ENCODE data around the gene PDIA2.

The PDIA2 gene

GRCh38 chr16:280552-280951, 2.4 kb upstream of the PDIA2 start, which contains the start of gene ARHGDIG:
TSS of gene ARHGDIG (plus strand) at chr16:280591. CDS start at chr16:280681, 90 bp downstream.
- ATAC-seq = 0 out of 3 replicates have a peak, but pooled peaks have one; percentile 8
- TF ChIP-seq GLIS3 (CRISPR knock-in tag; IDR thresholded peaks at IDR 0.05) (no peak), BACH2 (CRISPR knock-in tag; IDR thresholded peaks at IDR 0.05; ENCODE audit: borderline replicate concordance) (no peak), RARB (CRISPR knock-in tag; IDR thresholded peaks at IDR 0.05) (no peak), ZNF565 (CRISPR knock-in tag; conservative IDR thresholded peaks at IDR 0.05; ENCODE audit: low read depth) (no peak), CSDC2 (CRISPR knock-in tag; IDR thresholded peaks at IDR 0.05) (no peak), CREB5 (CRISPR knock-in tag; IDR thresholded peaks at IDR 0.05; ENCODE audit: low read depth) (no peak)

- no peak for TF ChIP-seq ESRRG (CRISPR knock-in tag; IDR thresholded peaks at IDR 0.05)
- no peak for TF ChIP-seq ZFP3 (CRISPR knock-in tag; IDR thresholded peaks at IDR 0.05)
- TF ChIP-seq TSHZ2 (CRISPR knock-in tag; IDR thresholded peaks at IDR 0.05) = no peak
- no peak for TF ChIP-seq ZNF8 (CRISPR knock-in tag; IDR thresholded peaks at IDR 0.05)
- no peak for TF ChIP-seq POU6F1 (CRISPR knock-in tag; IDR thresholded peaks at IDR 0.05; ENCODE audit: borderline replicate concordance, low read depth)
- no peak for TF ChIP-seq CSDC2 (CRISPR knock-in tag; IDR thresholded peaks at IDR 0.05)
- TF ChIP-seq TCF4 (CRISPR knock-in tag; IDR thresholded peaks at IDR 0.05; ENCODE audit: borderline replicate concordance) = no peak
- ATAC-seq = no peak; the same call in 2 of the 3 replicates
Measured at GRCh38 chr16:280991-281659, 1.8 kb upstream of the PDIA2 start.

GRCh38 chr16:281660-282255, 1.2 kb upstream of the PDIA2 start:
- ATAC-seq = no peak; the same call in 2 of the 3 replicates
- TF ChIP-seq CSDC2 (CRISPR knock-in tag; IDR thresholded peaks at IDR 0.05) (no peak), SNAI2 (CRISPR knock-in tag; IDR thresholded peaks at IDR 0.05) (no peak), OSR1 (CRISPR knock-in tag; IDR thresholded peaks at IDR 0.05) (no peak)

- no peak for ATAC-seq
- TF ChIP-seq OSR1 (CRISPR knock-in tag; IDR thresholded peaks at IDR 0.05) (no peak), BACH2 (CRISPR knock-in tag; IDR thresholded peaks at IDR 0.05; ENCODE audit: borderline replicate concordance) (no peak), GLIS3 (CRISPR knock-in tag; IDR thresholded peaks at IDR 0.05) (no peak), ZNF8 (CRISPR knock-in tag; IDR thresholded peaks at IDR 0.05) (no peak), RARB (CRISPR knock-in tag; IDR thresholded peaks at IDR 0.05) (no peak), ESRRG (CRISPR knock-in tag; IDR thresholded peaks at IDR 0.05) (no peak), TOX (CRISPR knock-in tag; IDR thresholded peaks at IDR 0.05; ENCODE audit: borderline replicate concordance) (no peak), CSDC2 (CRISPR knock-in tag; IDR thresholded peaks at IDR 0.05) (no peak), SNAI2 (CRISPR knock-in tag; IDR thresholded peaks at IDR 0.05) (no peak)
Measured at GRCh38 chr16:282491-282890, 473 bp upstream of the PDIA2 start.

GRCh38 chr16:284204-285120, 1.5 kb downstream of the PDIA2 start:
- no peak for ATAC-seq
- no peak for TF ChIP-seq ZNF8 (CRISPR knock-in tag; IDR thresholded peaks at IDR 0.05)
- TF ChIP-seq ESRRG (CRISPR knock-in tag; IDR thresholded peaks at IDR 0.05) = no peak
- TF ChIP-seq CSRNP3 (CRISPR knock-in tag; IDR thresholded peaks at IDR 0.05) = no peak
- no peak for TF ChIP-seq TCF4 (CRISPR knock-in tag; IDR thresholded peaks at IDR 0.05; ENCODE audit: borderline replicate concordance)
- no peak for TF ChIP-seq BACH2 (CRISPR knock-in tag; IDR thresholded peaks at IDR 0.05; ENCODE audit: borderline replicate concordance)
- no peak for TF ChIP-seq OSR1 (CRISPR knock-in tag; IDR thresholded peaks at IDR 0.05)
- TF ChIP-seq CREB5 (CRISPR knock-in tag; IDR thresholded peaks at IDR 0.05; ENCODE audit: low read depth) = no peak
- no peak for TF ChIP-seq ZFP3 (CRISPR knock-in tag; IDR thresholded peaks at IDR 0.05)
- TF ChIP-seq ZNF565 (CRISPR knock-in tag; conservative IDR thresholded peaks at IDR 0.05; ENCODE audit: low read depth) = no peak
- TF ChIP-seq ARNTL (CRISPR knock-in tag; IDR thresholded peaks at IDR 0.05; ENCODE audit: borderline replicate concordance, low read depth) = no peak
- TF ChIP-seq CSDC2 (CRISPR knock-in tag; IDR thresholded peaks at IDR 0.05) = no peak
- TF ChIP-seq GLIS3 (CRISPR knock-in tag; IDR thresholded peaks at IDR 0.05) = no peak
- no peak for TF ChIP-seq ZC3H10 (CRISPR knock-in tag; IDR thresholded peaks at IDR 0.05)

Measured in SK-N-SH treated with all-trans-retinoic acid at 6 μM for 48 hours (cell line).